Peyer's patch (tissue), 4 donors: ENCODE data around the gene ALPL. TPM values are rescaled to one million over a fixed set of nuclear protein-coding genes. Genes with fewer than 3 reads are reported as not detected.

ENCODE experiments used
- DNase-seq, 3 donors: peaks; one replicate each; pipeline ENCODE4 v3.0.0-alpha.2; 2017 to 2019
- H3K27ac ChIP-seq, 4 donors: fragments of 200-600 bp; sonication (generic); one replicate each; pipeline ENCODE4 v1.5.1; 2016 to 2019
- H3K27me3 ChIP-seq, 2 donors: fragments of 200-600 bp; sonication (generic); one replicate each; pipeline ENCODE4 v1.5.1; 2019
- H3K36me3 ChIP-seq, 3 donors: fragments of 200-600 bp; sonication (generic); one replicate each; pipeline ENCODE4 v1.5.1; 2016 to 2019
- H3K4me1 ChIP-seq, 4 donors: fragments of 200-600 bp; sonication (generic); one replicate each; pipeline ENCODE4 v1.5.1; 2016 to 2019
- H3K4me3 ChIP-seq, 4 donors: fragments of 200-600 bp; sonication (generic); 1 replicate in 3 of 4; 2 replicates in 1 of 4; pipeline ENCODE4 v1.5.1; 2016 to 2019; ENCODE audit warnings: mild to moderate bottlenecking in 1 of 4
- H3K9me3 ChIP-seq, 4 donors: fragments of 200-600 bp; sonication (generic); one replicate each; pipeline ENCODE4 v1.5.1; 2016 to 2019; ENCODE audit warnings: mild to moderate bottlenecking in 1 of 4
- CTCF ChIP-seq, 6 experiments: fragments of 450-650 bp in 4 of 6; fragments of 200-600 bp in 2 of 6; sonication (generic) in 1 of 6; IDR thresholded peaks; one replicate each; pipeline ENCODE4 v1.5.1; 2017 to 2019; ENCODE audit warnings: antibody characterized with exemption in 6 of 6, mild to moderate bottlenecking in 3 of 6, moderate library complexity in 1 of 6
- POLR2A ChIP-seq, 2 donors: fragments of 450-650 bp; IDR thresholded peaks; one replicate each; pipeline ENCODE4 v1.5.1; 2017; ENCODE audit warnings: antibody characterized with exemption in 2 of 2, mild to moderate bottlenecking in 2 of 2, moderate library complexity in 2 of 2
- total RNA-seq, 4 donors: library from RNA; depleted of rRNA; stranded (reverse); fragments of >200 nt; gene quantifications; one replicate each; pipeline ENCODE4 v1.1.0, GENCODE V29; 2016

Gene ALPL
- total RNA-seq, 4 donors from 2014 or later: 0.70 to 10.7 (median 2.2) TPM

GRCh38 chr1:21610989-21611785 lies 102.0 kb downstream of the ALPL start:
- DNase-seq: no peak
- H3K9me3 ChIP-seq: no peaks in the 10 kb centered on the region
- peaks cover 0 to 20% (median 0%) of the 10 kb centered on the region in 4 donors for H3K4me1 ChIP-seq
- H3K27ac ChIP-seq: no peak overlapping the region
- TF ChIP-seq CTCF (IDR thresholded peaks at IDR 0.05) (no peak), POLR2A (IDR thresholded peaks at IDR 0.05) (no peak)
- no peaks in the 10 kb centered on the region for H3K27me3 ChIP-seq
- H3K36me3 ChIP-seq: no peaks in the 10 kb centered on the region
- H3K4me3 ChIP-seq: no peak overlapping the region

- H3K36me3 ChIP-seq: no peaks in the 10 kb centered on the region
- no peaks in the 10 kb centered on the region for H3K9me3 ChIP-seq
- no peak overlapping the region for H3K27ac ChIP-seq
- H3K4me1 ChIP-seq: peaks cover 0 to 20% (median 0%) of the 10 kb centered on the region in 4 donors
- TF ChIP-seq CTCF (IDR thresholded peaks at IDR 0.05) (no peak), POLR2A (IDR thresholded peaks at IDR 0.05) (no peak)
- no peak for DNase-seq
- no peak overlapping the region for H3K4me3 ChIP-seq
- H3K27me3 ChIP-seq: no peaks in the 10 kb centered on the region
These were observed 102.8 kb downstream of the ALPL start for GRCh38 chr1:21612057-21612456.

GRCh38 chr1:21613072-21613867 lies 104.0 kb downstream of the ALPL start:
- DNase-seq: no peak
- Histone ChIP-seq H3K4me1 (peaks cover 0 to 16% (median 0%) of the 10 kb centered on the region in 4 donors), H3K27ac (no peak overlapping the region), H3K9me3 (no peaks in the 10 kb centered on the region), H3K36me3 (no peaks in the 10 kb centered on the region), H3K4me3 (no peak overlapping the region), H3K27me3 (no peaks in the 10 kb centered on the region)
- TF ChIP-seq POLR2A (IDR thresholded peaks at IDR 0.05) (no peak), CTCF (IDR thresholded peaks at IDR 0.05) (no peak)

- no peak overlapping the region for H3K4me3 ChIP-seq
- peak overlapping the region in 2 of 4 donors; percentile 54 to 75 for H3K27ac ChIP-seq
- peaks cover 0 to 15% (median 0%) of the 10 kb centered on the region in 4 donors for H3K4me1 ChIP-seq
- H3K36me3 ChIP-seq: no peaks in the 10 kb centered on the region
- peak in 2 of 3 donors; percentile 60 to 75 for DNase-seq
- H3K27me3 ChIP-seq: no peaks in the 10 kb centered on the region
- no peak for TF ChIP-seq POLR2A (IDR thresholded peaks at IDR 0.05)
- TF ChIP-seq CTCF (IDR thresholded peaks at IDR 0.05): no peak
- H3K9me3 ChIP-seq: no peaks in the 10 kb centered on the region
These were observed 105.3 kb downstream of the ALPL start for GRCh38 chr1:21614419-21615115.

GRCh38 chr1:21616372-21616771 lies 107.1 kb downstream of the ALPL start:
- peak overlapping the region in 1 of 4 donors; percentile 75 for H3K27ac ChIP-seq
- no peak for TF ChIP-seq CTCF (IDR thresholded peaks at IDR 0.05)
- no peak for TF ChIP-seq POLR2A (IDR thresholded peaks at IDR 0.05)
- no peak for DNase-seq
- H3K36me3 ChIP-seq: no peaks in the 10 kb centered on the region
- H3K4me3 ChIP-seq: no peak overlapping the region
- H3K27me3 ChIP-seq: no peaks in the 10 kb centered on the region
- H3K4me1 ChIP-seq: peaks cover 0 to 15% (median 0%) of the 10 kb centered on the region in 4 donors
- no peaks in the 10 kb centered on the region for H3K9me3 ChIP-seq
